ENCODE measurements around the gene DHX32. TPM values are rescaled to one million over a fixed set of nuclear protein-coding genes. Genes with fewer than 3 reads are reported as not detected.
"Not testable (repeated sequence)": the region's sequence is repeated elsewhere in the genome, so short reads cannot be mapped to it uniquely, and the experiment has no call there.

Gene DHX32
- polyA plus RNA-seq, 1 donor (not counting 4 experiments of a cell fraction or from before 2014, with no cell fraction given): 48.3 TPM

DNA sequence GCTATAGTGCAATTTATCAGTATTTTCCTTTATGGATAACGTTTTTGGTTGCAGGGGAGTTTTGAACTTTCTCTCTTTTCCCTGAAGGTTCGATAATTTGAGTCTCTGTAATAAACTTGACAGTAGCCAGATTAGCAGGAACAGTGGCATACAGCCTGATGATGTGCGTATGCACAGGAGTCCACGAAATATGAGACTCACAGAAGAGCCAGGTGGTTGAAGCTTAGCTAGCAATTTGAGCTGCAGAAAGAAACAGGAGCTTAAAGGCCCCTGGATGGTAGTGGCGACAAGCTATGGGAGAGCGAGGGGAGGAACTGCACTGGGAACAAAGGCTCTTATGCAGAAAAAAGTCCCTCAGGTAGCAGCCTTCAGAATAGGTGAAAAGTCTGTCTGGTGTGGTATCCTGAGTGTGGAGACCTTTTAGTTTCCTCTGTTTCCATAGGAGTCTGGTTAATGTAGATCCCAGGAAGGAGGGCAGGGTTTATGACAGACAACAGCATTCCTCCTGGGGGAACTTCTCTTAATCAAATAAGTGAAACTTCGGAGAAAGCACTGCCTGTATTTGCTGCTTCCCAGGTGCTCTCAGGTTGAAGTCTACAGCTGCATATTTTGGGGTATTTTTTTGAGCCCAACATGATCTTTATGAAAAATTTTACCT is 48.0 kb upstream of the DHX32 start:
- DNase-seq (ENCODE audit: low read depth, low spot score): no peak
- Histone ChIP-seq H3K9ac (ENCODE audit: control insufficient read depth, extremely low read depth, insufficient read depth, low read length) (no peak overlapping the region), H3K36me3 (ENCODE audit: control insufficient read depth in 2 of 2, extremely low read depth in 1 of 2, insufficient read depth in 2 of 2, low read length in 2 of 2) (no peaks in the 10 kb centered on the region), H3K27ac (ENCODE audit: control insufficient read depth, insufficient read depth, low read length) (no peak overlapping the region), H3K9me1 (ENCODE audit: control insufficient read depth, extremely low read depth, insufficient read depth, low read length) (no peaks in the 10 kb centered on the region), H3K4me2 (ENCODE audit: control insufficient read depth, extremely low read depth, insufficient read depth, low read depth, low read length) (no peak overlapping the region), H4K20me1 (ENCODE audit: control insufficient read depth, extremely low read depth, insufficient read depth, low read length) (no peaks in the 10 kb centered on the region), H3K79me2 (ENCODE audit: control insufficient read depth, insufficient read depth, low read length) (no peaks in the 10 kb centered on the region), H3K27me3 (ENCODE audit: control insufficient read depth, extremely low read depth, insufficient read depth, low read length) (no peaks in the 10 kb centered on the region), H2AFZ (ENCODE audit: control insufficient read depth, low read length) (no peak overlapping the region), H3K9me3 (ENCODE audit: control insufficient read depth, low read depth, low read length) (peaks cover 2% of the 10 kb centered on the region), H3K4me3 (ENCODE audit: control insufficient read depth in 2 of 3, extremely low read depth in 1 of 3, insufficient read depth in 2 of 3, low read depth in 1 of 3, low read length in 3 of 3) (no peak overlapping the region), H3K4me1 (ENCODE audit: control insufficient read depth, extremely low read depth, insufficient read depth, low read length) (no peaks in the 10 kb centered on the region)
- FAIRE-seq: no peak
- dilution Hi-C loops (cut with MboI; ENCODE audit: extremely low pct_ligation_motif_present, low sequenced_read_pairs): no loop called here
- TF ChIP-seq, protein P1, sequence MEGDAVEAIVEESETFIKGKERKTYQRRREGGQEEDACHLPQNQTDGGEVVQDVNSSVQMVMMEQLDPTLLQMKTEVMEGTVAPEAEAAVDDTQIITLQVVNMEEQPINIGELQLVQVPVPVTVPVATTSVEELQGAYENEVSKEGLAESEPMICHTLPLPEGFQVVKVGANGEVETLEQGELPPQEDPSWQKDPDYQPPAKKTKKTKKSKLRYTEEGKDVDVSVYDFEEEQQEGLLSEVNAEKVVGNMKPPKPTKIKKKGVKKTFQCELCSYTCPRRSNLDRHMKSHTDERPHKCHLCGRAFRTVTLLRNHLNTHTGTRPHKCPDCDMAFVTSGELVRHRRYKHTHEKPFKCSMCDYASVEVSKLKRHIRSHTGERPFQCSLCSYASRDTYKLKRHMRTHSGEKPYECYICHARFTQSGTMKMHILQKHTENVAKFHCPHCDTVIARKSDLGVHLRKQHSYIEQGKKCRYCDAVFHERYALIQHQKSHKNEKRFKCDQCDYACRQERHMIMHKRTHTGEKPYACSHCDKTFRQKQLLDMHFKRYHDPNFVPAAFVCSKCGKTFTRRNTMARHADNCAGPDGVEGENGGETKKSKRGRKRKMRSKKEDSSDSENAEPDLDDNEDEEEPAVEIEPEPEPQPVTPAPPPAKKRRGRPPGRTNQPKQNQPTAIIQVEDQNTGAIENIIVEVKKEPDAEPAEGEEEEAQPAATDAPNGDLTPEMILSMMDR (optimal IDR thresholded peaks at IDR 0.05 in 1 of 3, IDR thresholded peaks at IDR 0.05 in 1 of 3, conservative IDR thresholded peaks at IDR 0.05 in 1 of 3; ENCODE audit: extremely low read depth in 1 of 3, insufficient read depth in 2 of 3, low read length in 3 of 3): no peak
- no peak for TF ChIP-seq EZH2 (IDR thresholded peaks at IDR 0.05; ENCODE audit: low read length)

DNA sequence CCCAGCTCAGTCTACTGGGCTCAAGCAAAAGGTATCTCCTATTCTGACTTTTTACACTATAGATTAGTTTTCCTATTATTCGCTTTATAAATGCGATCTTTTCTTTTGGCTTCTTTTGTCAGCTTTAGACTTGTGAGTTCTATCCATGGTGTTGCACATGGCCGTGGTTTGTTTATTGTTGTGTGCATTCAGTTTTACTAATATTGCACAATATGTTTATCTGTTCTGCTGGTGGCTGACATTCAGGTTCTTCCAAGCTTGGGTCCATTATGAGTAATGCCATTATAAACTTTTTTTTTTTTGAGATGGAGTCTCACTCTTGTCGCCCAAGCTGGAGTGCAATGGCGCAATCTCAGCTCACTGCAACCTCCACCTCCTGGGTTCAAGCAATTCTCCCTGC is 46.2 kb upstream of the DHX32 start:
- H3K79me2 ChIP-seq (ENCODE audit: control insufficient read depth, insufficient read depth, low read length); H3K27me3 ChIP-seq (ENCODE audit: control insufficient read depth, extremely low read depth, insufficient read depth, low read length); dilution Hi-C loops (cut with MboI; ENCODE audit: extremely low pct_ligation_motif_present, low sequenced_read_pairs); H3K9me1 ChIP-seq (ENCODE audit: control insufficient read depth, extremely low read depth, insufficient read depth, low read length); H4K20me1 ChIP-seq (ENCODE audit: control insufficient read depth, extremely low read depth, insufficient read depth, low read length); H3K9ac ChIP-seq (ENCODE audit: control insufficient read depth, extremely low read depth, insufficient read depth, low read length); H3K4me1 ChIP-seq (ENCODE audit: control insufficient read depth, extremely low read depth, insufficient read depth, low read length); H3K4me3 ChIP-seq (ENCODE audit: control insufficient read depth in 2 of 3, extremely low read depth in 1 of 3, insufficient read depth in 2 of 3, low read depth in 1 of 3, low read length in 3 of 3); H3K36me3 ChIP-seq (ENCODE audit: control insufficient read depth in 2 of 2, extremely low read depth in 1 of 2, insufficient read depth in 2 of 2, low read length in 2 of 2); FAIRE-seq; H3K4me2 ChIP-seq (ENCODE audit: control insufficient read depth, extremely low read depth, insufficient read depth, low read depth, low read length); H3K27ac ChIP-seq (ENCODE audit: control insufficient read depth, insufficient read depth, low read length); H3K9me3 ChIP-seq (ENCODE audit: control insufficient read depth, low read depth, low read length); DNase-seq (ENCODE audit: low read depth, low spot score); H2AFZ ChIP-seq (ENCODE audit: control insufficient read depth, low read length): not testable (repeated sequence)

DNA sequence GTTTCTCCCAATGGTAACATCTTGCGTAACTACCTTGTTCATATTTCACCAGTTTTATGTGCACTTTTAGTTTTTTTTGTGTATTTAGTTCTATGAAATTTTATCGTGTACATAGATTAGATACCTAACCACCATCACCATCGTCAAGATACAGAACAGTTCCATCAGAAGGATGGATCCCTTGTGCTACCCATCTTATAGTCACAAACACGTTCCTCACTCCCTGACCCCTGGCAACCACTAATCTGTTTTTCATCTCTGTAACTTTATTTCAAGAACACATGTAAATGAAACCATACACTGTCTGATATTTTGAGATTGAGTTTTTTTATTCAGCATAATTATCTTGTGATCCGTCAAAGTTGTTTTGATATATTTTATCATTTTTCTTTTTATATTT is 45.2 kb upstream of the DHX32 start:
- Histone ChIP-seq H3K4me2 (ENCODE audit: control insufficient read depth, extremely low read depth, insufficient read depth, low read depth, low read length) (no peak overlapping the region), H3K36me3 (ENCODE audit: control insufficient read depth in 2 of 2, extremely low read depth in 1 of 2, insufficient read depth in 2 of 2, low read length in 2 of 2) (no peaks in the 10 kb centered on the region), H3K79me2 (ENCODE audit: control insufficient read depth, insufficient read depth, low read length) (no peaks in the 10 kb centered on the region), H2AFZ (ENCODE audit: control insufficient read depth, low read length) (no peak overlapping the region), H3K27ac (ENCODE audit: control insufficient read depth, insufficient read depth, low read length) (no peak overlapping the region), H3K9ac (ENCODE audit: control insufficient read depth, extremely low read depth, insufficient read depth, low read length) (no peak overlapping the region), H4K20me1 (ENCODE audit: control insufficient read depth, extremely low read depth, insufficient read depth, low read length) (no peaks in the 10 kb centered on the region), H3K9me3 (ENCODE audit: control insufficient read depth, low read depth, low read length) (peaks cover 2% of the 10 kb centered on the region), H3K9me1 (ENCODE audit: control insufficient read depth, extremely low read depth, insufficient read depth, low read length) (no peaks in the 10 kb centered on the region), H3K4me3 (ENCODE audit: control insufficient read depth in 2 of 3, extremely low read depth in 1 of 3, insufficient read depth in 2 of 3, low read depth in 1 of 3, low read length in 3 of 3) (no peak overlapping the region), H3K4me1 (ENCODE audit: control insufficient read depth, extremely low read depth, insufficient read depth, low read length) (no peaks in the 10 kb centered on the region), H3K27me3 (ENCODE audit: control insufficient read depth, extremely low read depth, insufficient read depth, low read length) (no peaks in the 10 kb centered on the region)
- TF ChIP-seq, protein P1 (optimal IDR thresholded peaks at IDR 0.05 in 1 of 3, IDR thresholded peaks at IDR 0.05 in 1 of 3, conservative IDR thresholded peaks at IDR 0.05 in 1 of 3; ENCODE audit: extremely low read depth in 1 of 3, insufficient read depth in 2 of 3, low read length in 3 of 3): no peak
- no peak for TF ChIP-seq EZH2 (IDR thresholded peaks at IDR 0.05; ENCODE audit: low read length)
- dilution Hi-C loops (cut with MboI; ENCODE audit: extremely low pct_ligation_motif_present, low sequenced_read_pairs): no loop called here
- no peak for FAIRE-seq
- DNase-seq (ENCODE audit: low read depth, low spot score): no peak
